Purkinje cell (primary cell): Measurements from ENCODE around the gene UPP1. TPM values are rescaled to one million over a fixed set of nuclear protein-coding genes. Genes with fewer than 3 reads are reported as not detected.

Experiments used
- polyA plus RNA-seq: library from polyadenylated mRNA; unstranded; fragments of >200 nt; fragmentation: Nextera tagmentation; gene quantifications from 2 replicates; pipeline ENCODE4 v1.2.1, GENCODE V29; 2014

Gene UPP1
- 10.4 and 22.2 TPM in 2 replicates for polyA plus RNA-seq

DNA sequence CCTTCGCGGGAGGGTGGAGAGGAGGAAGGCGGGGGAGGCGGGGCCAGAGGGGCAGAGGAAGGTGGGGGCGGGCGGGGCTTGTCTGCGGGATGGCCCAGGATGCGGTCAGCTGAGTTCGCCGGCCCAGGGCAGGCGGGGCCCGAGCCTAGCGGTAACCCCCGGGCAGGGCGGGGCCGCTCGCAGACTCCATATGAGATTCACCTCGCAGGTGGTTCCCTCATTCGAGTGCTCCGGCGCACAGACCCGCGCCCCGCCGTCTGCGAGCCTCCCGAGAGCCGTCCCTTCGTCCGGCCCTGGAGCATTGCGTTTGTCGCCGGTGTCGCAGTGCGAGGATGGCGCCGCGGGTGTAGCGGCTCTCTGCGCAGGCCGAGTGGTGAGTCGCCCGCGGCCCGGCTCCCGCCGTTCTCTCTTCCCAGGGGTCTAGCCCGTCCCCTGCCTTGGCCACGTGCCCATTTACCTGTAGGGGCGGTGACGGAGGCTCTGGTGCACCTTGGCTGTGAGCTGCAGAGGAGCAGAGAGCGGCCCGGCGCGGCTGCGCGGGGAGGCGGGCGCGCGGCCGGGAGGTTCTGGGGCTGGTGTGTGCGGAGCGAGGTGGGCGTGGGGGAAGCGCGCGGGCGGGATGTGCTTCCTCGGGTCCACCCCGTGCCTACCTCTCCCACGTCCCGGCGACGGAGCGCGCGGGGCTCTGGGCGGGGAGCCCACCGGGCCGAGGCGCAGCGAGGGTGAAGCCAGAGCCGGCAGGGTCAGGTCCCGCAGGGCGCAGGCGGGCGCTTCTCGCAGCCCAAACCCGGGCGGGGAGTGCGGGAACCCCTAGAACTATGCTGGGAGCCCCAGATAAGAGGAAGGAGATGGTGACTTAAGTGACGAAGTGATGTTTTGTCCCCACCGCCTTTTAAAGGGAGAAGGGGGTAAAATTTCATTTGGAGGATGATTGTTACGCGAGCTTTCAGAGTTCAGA, at the start of gene UPP1:
TSS of gene UPP1 (plus strand) at position 220 of the 958 bp plus-strand sequence. CDS start 5,519 bp downstream, outside the sequence.

Other genes with a start within 250 kb of the UPP1 start
- gene PKD1L1, start 140.8 kb upstream of the UPP1 start, polyA plus RNA-seq = 0.15 TPM in 1 of 2 replicates, not detected in the other
- gene HUS1, start 109.7 kb upstream of the UPP1 start, polyA plus RNA-seq = 15.6 and 17.2 TPM in 2 replicates
- not detected in 2 replicates for gene SUN3, start 60.2 kb upstream of the UPP1 start, polyA plus RNA-seq
- 0.41 and 0.87 TPM in 2 replicates for gene C7orf57, start 53.7 kb upstream of the UPP1 start, polyA plus RNA-seq
- not detected in 2 replicates for gene ABCA13, start 82.2 kb downstream of the UPP1 start, polyA plus RNA-seq